MM.1S (cell line): ENCODE measurements around the gene CCSER1.

Source experiments
- DNase-seq: peaks from one replicate; pipeline ENCODE4 v3.0.0-alpha.2; 2015
- H2AFZ ChIP-seq: fragments of 300-600 bp; sonication (generic); 2 replicates; pipeline ENCODE4 v1.6.0; 2016; ENCODE audit warnings: antibody characterized with exemption, low read length
- H3F3A ChIP-seq: fragments of 300-600 bp; sonication (generic); 2 replicates; pipeline ENCODE4 v1.6.1; 2016; ENCODE audit warnings: mild to moderate bottlenecking, antibody characterized with exemption, low read length, moderate library complexity, mixed read lengths; ENCODE audit not compliant: insufficient read depth
- H3K27ac ChIP-seq: fragments of 300-600 bp; sonication (generic); 2 replicates; pipeline ENCODE4 v1.5.1; 2016; ENCODE audit warnings: mild to moderate bottlenecking, low read length
- H3K27me3 ChIP-seq: fragments of 300-600 bp; sonication (generic); replicated peaks from 2 replicates; pipeline ENCODE4 v1.6.0; 2016; ENCODE audit warnings: low read length; ENCODE audit not compliant: insufficient read depth
- H3K36me3 ChIP-seq: fragments of 300-600 bp; sonication (generic); replicated peaks from 2 replicates; pipeline ENCODE4 v1.6.1; 2016; ENCODE audit warnings: mild to moderate bottlenecking, low read length, mixed read lengths; ENCODE audit not compliant: insufficient read depth
- H3K4me1 ChIP-seq: fragments of 300-600 bp; sonication (generic); 2 replicates; pipeline ENCODE4 v1.6.1; 2016; ENCODE audit warnings: low read length, mixed read lengths
- H3K4me2 ChIP-seq: fragments of 300-600 bp; sonication (generic); 2 replicates; pipeline ENCODE4 v1.6.0; 2016; ENCODE audit warnings: low read depth, low read length
- H3K4me3 ChIP-seq: fragments of 300-600 bp; sonication (generic); 2 replicates; pipeline ENCODE4 v1.5.1; 2016; ENCODE audit warnings: low read length, mixed read lengths
- H3K79me2 ChIP-seq: fragments of 300-600 bp; sonication (generic); 2 replicates; pipeline ENCODE4 v1.6.1; 2016; ENCODE audit warnings: mixed run types, low read length, mixed read lengths
- H3K9ac ChIP-seq: fragments of 300-600 bp; sonication (generic); 2 replicates; pipeline ENCODE4 v1.6.1; 2016; ENCODE audit warnings: low read length, mixed read lengths
- H3K9me2 ChIP-seq: fragments of 300-600 bp; sonication (generic); replicated peaks from 2 replicates; pipeline ENCODE4 v1.6.1; 2016; ENCODE audit warnings: mild to moderate bottlenecking, low read length, mixed read lengths; ENCODE audit not compliant: insufficient read depth
- H3K9me3 ChIP-seq: fragments of 300-600 bp; sonication (generic); replicated peaks from 2 replicates; pipeline ENCODE4 v1.6.1; 2016; ENCODE audit warnings: mild to moderate bottlenecking, low read length, mixed read lengths; ENCODE audit not compliant: insufficient read depth
- H4K20me1 ChIP-seq: fragments of 300-600 bp; sonication (generic); 2 replicates; pipeline ENCODE4 v1.6.1; 2016; ENCODE audit warnings: mild to moderate bottlenecking, low read length, moderate library complexity, mixed read lengths; ENCODE audit not compliant: insufficient read depth
- CTCF ChIP-seq: fragments of 300-600 bp; sonication (generic); IDR thresholded peaks from 2 replicates; pipeline ENCODE4 v1.5.1; 2016; ENCODE audit warnings: antibody characterized with exemption, low read length, mixed read lengths
- EZH2 ChIP-seq: fragments of 300-600 bp; sonication (generic); optimal IDR thresholded peaks from 2 replicates; pipeline ENCODE3; 2017; ENCODE audit warnings: low read depth, mild to moderate bottlenecking, antibody characterized with exemption, low read length, mixed read lengths
- EZH2phosphoT487 ChIP-seq: fragments of 300-600 bp; sonication (generic); IDR thresholded peaks from 2 replicates; pipeline ENCODE4 v1.6.1; 2018; ENCODE audit warnings: antibody characterized with exemption, low read length

CCSER1 gene

GRCh38 chr4:90926957-90927356 lies 799.8 kb downstream of the CCSER1 start:
- TF ChIP-seq EZH2 (no peak), EZH2phosphoT487 (no peak), CTCF (no peak)
- H3K36me3 ChIP-seq = no peaks in the 10 kb centered on the region; the same call in 1 of the 2 replicates

GRCh38 chr4:90943311-90943710 lies 816.1 kb downstream of the CCSER1 start:
- no peak overlapping the region for H3K9ac ChIP-seq
- no peaks in the 10 kb centered on the region for H3K4me1 ChIP-seq
- no peak overlapping the region for H2AFZ ChIP-seq
- no peak overlapping the region for H3K27ac ChIP-seq
- TF ChIP-seq EZH2phosphoT487 = no peak
- TF ChIP-seq EZH2 = no peak
- TF ChIP-seq CTCF = no peak
- H3K4me2 ChIP-seq = no peak overlapping the region
- H3K27me3 ChIP-seq = no peaks in the 10 kb centered on the region
- no peaks in the 10 kb centered on the region for H3F3A ChIP-seq
- no peaks in the 10 kb centered on the region for H4K20me1 ChIP-seq
- no peaks in the 10 kb centered on the region for H3K79me2 ChIP-seq
- no peaks in the 10 kb centered on the region for H3K9me2 ChIP-seq
- DNase-seq = no peak
- H3K4me3 ChIP-seq = no peak overlapping the region
- H3K36me3 ChIP-seq = no peaks in the 10 kb centered on the region
- no peaks in the 10 kb centered on the region for H3K9me3 ChIP-seq

More at GRCh38 chr4:90926957-90927356, 799.8 kb downstream of the CCSER1 start:
- Histone ChIP-seq H3K27ac (no peak overlapping the region), H3K79me2 (no peaks in the 10 kb centered on the region), H3K4me1 (no peaks in the 10 kb centered on the region), H2AFZ (no peak overlapping the region), H3K4me3 (no peak overlapping the region), H4K20me1 (no peaks in the 10 kb centered on the region), H3K9me3 (no peaks in the 10 kb centered on the region), H3K9me2 (no peaks in the 10 kb centered on the region), H3K9ac (no peak overlapping the region), H3K4me2 (no peak overlapping the region), H3K27me3 (no peaks in the 10 kb centered on the region), H3F3A (no peaks in the 10 kb centered on the region)
- DNase-seq = no peak

GRCh38 chr4:90946945-90947344 lies 819.8 kb downstream of the CCSER1 start:
- Histone ChIP-seq H3K4me3 (no peak overlapping the region), H3K4me1 (no peaks in the 10 kb centered on the region), H3K9ac (no peak overlapping the region), H4K20me1 (no peaks in the 10 kb centered on the region), H3K4me2 (no peak overlapping the region), H3K36me3 (no peaks in the 10 kb centered on the region), H3F3A (no peaks in the 10 kb centered on the region), H2AFZ (no peak overlapping the region), H3K9me3 (no peaks in the 10 kb centered on the region), H3K27me3 (no peaks in the 10 kb centered on the region), H3K9me2 (no peaks in the 10 kb centered on the region), H3K27ac (no peak overlapping the region), H3K79me2 (no peaks in the 10 kb centered on the region)
- DNase-seq = no peak
- no peak for TF ChIP-seq EZH2
- TF ChIP-seq CTCF = no peak
- no peak for TF ChIP-seq EZH2phosphoT487

GRCh38 chr4:90950385-90950841 lies 823.2 kb downstream of the CCSER1 start:
- Histone ChIP-seq H3K4me1 (no peaks in the 10 kb centered on the region), H2AFZ (no peak overlapping the region), H3K27me3 (no peaks in the 10 kb centered on the region), H4K20me1 (no peaks in the 10 kb centered on the region), H3K9me3 (no peaks in the 10 kb centered on the region), H3K79me2 (no peaks in the 10 kb centered on the region), H3K4me3 (no peak overlapping the region), H3K9me2 (no peaks in the 10 kb centered on the region), H3K36me3 (no peaks in the 10 kb centered on the region), H3K9ac (no peak overlapping the region), H3K27ac (no peak overlapping the region), H3F3A (no peaks in the 10 kb centered on the region), H3K4me2 (no peak overlapping the region)
- DNase-seq = no peak
- TF ChIP-seq EZH2 (no peak), CTCF (no peak), EZH2phosphoT487 (no peak)
